HFFc6 (cell line): Measurements from ENCODE around the gene UNC80. TPM values are rescaled to one million over a fixed set of nuclear protein-coding genes. Genes with fewer than 3 reads are reported as not detected.

Source experiments
- DNase-seq: peaks from one replicate; pipeline ENCODE4 v3.0.0-alpha.2; 2018
- H3K27ac Mint-ChIP-seq: 2 replicates; pipeline ENCODE4 v1.8.0; 2020; ENCODE audit warnings: mild to moderate bottlenecking, mixed read lengths
- H3K27me3 Mint-ChIP-seq: 2 replicates; pipeline ENCODE4 v1.8.0; 2021; ENCODE audit warnings: mild to moderate bottlenecking, moderate library complexity, mixed read lengths; ENCODE audit not compliant: insufficient read depth
- H3K36me3 Mint-ChIP-seq: 2 replicates; pipeline ENCODE4 v1.8.0; 2021; ENCODE audit warnings: low read depth, mixed read lengths
- H3K4me1 Mint-ChIP-seq: 2 replicates; pipeline ENCODE4 v1.8.0; 2020; ENCODE audit warnings: low read depth, mixed read lengths
- H3K4me3 Mint-ChIP-seq: 2 replicates; pipeline ENCODE4 v1.8.0; 2020; ENCODE audit warnings: mild to moderate bottlenecking, moderate library complexity, mixed read lengths
- H3K9me3 Mint-ChIP-seq: 2 replicates; pipeline ENCODE4 v1.8.0; 2020; ENCODE audit warnings: mild to moderate bottlenecking, mixed read lengths
- total RNA-seq, 6 experiments: library from RNA; stranded (reverse); fragmentation: NEBNext Ultra II Directional; extraction: Animal tissue kit (Norgen Biotek cat#: 25700); gene quantifications; 2 replicates in 1 of 6; 3 replicates in 5 of 6; pipeline ENCODE4 v1.2.3, GENCODE V29; 2021
- TF ChIP-seq, protein P1 (sequence below): fragments of 200-600 bp; sonication (generic); IDR thresholded peaks from 2 replicates; pipeline ENCODE4 v1.5.0; 2021; ENCODE audit warnings: antibody characterized with exemption, mild to moderate bottlenecking

UNC80 gene
- total RNA-seq, 6 experiments from 2014 or later, result not detected

DNA sequence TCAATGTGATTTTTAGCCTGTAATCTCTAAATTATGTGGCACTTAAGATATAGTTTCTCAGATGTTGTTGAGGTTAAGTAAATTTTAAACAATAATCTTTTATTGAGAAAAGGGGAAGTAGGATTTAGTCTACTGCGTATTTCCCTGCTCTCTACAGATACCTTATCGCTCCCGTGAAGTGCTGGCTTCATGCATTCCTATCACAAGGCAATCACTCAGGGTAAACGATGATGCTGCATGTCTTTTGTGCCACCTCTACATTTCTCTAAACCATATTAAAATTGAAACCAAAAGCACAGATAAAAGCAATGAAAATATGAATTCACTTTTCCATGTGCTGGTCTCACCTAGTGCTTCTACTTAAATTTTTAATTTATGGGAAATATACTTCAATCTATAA lies 216.4 kb downstream of the UNC80 start:
- H3K4me3 Mint-ChIP-seq, result no peak overlapping the region
- H3K36me3 Mint-ChIP-seq, result no peaks in the 10 kb centered on the region
- H3K9me3 Mint-ChIP-seq, result no peaks in the 10 kb centered on the region
- no peak for DNase-seq
- TF ChIP-seq, protein P1, sequence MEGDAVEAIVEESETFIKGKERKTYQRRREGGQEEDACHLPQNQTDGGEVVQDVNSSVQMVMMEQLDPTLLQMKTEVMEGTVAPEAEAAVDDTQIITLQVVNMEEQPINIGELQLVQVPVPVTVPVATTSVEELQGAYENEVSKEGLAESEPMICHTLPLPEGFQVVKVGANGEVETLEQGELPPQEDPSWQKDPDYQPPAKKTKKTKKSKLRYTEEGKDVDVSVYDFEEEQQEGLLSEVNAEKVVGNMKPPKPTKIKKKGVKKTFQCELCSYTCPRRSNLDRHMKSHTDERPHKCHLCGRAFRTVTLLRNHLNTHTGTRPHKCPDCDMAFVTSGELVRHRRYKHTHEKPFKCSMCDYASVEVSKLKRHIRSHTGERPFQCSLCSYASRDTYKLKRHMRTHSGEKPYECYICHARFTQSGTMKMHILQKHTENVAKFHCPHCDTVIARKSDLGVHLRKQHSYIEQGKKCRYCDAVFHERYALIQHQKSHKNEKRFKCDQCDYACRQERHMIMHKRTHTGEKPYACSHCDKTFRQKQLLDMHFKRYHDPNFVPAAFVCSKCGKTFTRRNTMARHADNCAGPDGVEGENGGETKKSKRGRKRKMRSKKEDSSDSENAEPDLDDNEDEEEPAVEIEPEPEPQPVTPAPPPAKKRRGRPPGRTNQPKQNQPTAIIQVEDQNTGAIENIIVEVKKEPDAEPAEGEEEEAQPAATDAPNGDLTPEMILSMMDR, result no peak
- no peaks in the 10 kb centered on the region for H3K4me1 Mint-ChIP-seq
- H3K27ac Mint-ChIP-seq, result no peak overlapping the region
- peaks cover 8% of the 10 kb centered on the region; the same call in 1 of the 2 replicates for H3K27me3 Mint-ChIP-seq

DNA sequence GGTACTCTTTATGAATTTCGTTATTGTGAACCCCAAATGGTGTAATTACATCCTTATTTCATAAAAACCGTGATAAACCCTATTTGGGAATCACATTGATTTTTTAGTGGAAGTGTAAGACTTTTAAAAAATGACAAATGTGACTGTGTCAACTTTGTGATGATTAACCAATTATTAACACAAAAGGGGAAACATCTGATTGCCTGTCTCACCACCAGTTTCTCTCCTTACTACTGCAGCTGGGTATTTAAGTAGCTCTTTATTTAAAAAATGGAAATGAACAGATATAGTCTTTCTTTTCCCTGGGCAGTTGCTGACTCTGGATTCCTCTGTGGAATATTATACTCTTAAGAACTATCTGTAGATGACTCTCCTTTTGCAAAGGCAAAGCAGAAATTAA lies 219.2 kb downstream of the UNC80 start:
- Mint-ChIP-seq H3K27me3 (peaks cover 13% of the 10 kb centered on the region), H3K4me3 (no peak overlapping the region)
- TF ChIP-seq, protein P1, result no peak

DNA sequence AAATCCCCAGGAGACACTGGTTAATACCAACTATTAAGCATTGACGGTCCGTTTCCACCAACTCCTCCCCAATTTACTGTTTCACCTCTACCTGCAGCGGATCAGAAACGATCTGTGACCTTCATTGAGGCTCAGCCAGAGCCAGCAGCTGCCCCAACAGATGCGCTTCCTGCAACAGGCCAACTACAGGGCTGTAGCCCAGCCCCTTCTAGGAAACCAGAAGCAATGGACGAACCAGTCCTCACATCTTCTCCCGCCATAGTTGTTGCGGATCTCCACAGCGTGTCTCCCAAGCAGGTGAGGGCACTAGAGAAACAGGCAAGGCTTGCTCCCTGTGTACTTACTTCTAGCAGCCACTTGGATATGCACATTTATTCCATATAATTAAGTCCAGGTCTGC lies 222.3 kb downstream of the UNC80 start:
- H3K4me1 Mint-ChIP-seq, result no peaks in the 10 kb centered on the region
- no peak overlapping the region for H3K27ac Mint-ChIP-seq
- no peaks in the 10 kb centered on the region for H3K9me3 Mint-ChIP-seq
- DNase-seq, result no peak
- no peak overlapping the region for H3K4me3 Mint-ChIP-seq
- peaks cover 11% of the 10 kb centered on the region for H3K27me3 Mint-ChIP-seq
- TF ChIP-seq, protein P1, result no peak
- H3K36me3 Mint-ChIP-seq, result no peaks in the 10 kb centered on the region

More for the DNA sequence above, 219.2 kb downstream of the UNC80 start:
- Mint-ChIP-seq H3K36me3 (no peaks in the 10 kb centered on the region), H3K27ac (no peak overlapping the region), H3K9me3 (no peaks in the 10 kb centered on the region), H3K4me1 (no peaks in the 10 kb centered on the region)
- DNase-seq, result no peak

DNA sequence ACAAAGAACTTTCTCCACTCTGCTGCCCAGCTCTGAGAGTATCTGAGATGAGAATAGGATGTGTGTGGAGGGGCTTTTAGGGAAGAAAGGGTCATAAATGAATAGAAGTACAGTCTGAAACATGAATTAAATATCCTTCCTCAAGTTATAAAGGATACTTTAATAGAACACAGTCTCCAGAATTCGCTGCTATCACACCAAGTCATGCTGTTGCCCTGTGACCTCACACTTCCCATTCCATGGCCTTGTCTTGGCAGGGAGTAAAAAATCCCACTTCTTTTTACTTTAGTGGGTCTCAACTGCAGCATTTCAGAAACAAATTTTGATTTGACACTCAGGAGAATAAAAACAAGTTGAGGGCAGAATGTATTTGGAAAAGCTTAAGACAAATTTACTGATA lies 227.0 kb downstream of the UNC80 start:
- Mint-ChIP-seq H3K27me3 (peaks cover 4% of the 10 kb centered on the region), H3K4me3 (no peak overlapping the region), H3K4me1 (peaks cover 12% of the 10 kb centered on the region), H3K9me3 (no peaks in the 10 kb centered on the region), H3K27ac (no peak overlapping the region), H3K36me3 (peaks cover 3% of the 10 kb centered on the region; the same call in 1 of the 2 replicates)
- TF ChIP-seq, protein P1, result no peak
- DNase-seq, result no peak

DNA sequence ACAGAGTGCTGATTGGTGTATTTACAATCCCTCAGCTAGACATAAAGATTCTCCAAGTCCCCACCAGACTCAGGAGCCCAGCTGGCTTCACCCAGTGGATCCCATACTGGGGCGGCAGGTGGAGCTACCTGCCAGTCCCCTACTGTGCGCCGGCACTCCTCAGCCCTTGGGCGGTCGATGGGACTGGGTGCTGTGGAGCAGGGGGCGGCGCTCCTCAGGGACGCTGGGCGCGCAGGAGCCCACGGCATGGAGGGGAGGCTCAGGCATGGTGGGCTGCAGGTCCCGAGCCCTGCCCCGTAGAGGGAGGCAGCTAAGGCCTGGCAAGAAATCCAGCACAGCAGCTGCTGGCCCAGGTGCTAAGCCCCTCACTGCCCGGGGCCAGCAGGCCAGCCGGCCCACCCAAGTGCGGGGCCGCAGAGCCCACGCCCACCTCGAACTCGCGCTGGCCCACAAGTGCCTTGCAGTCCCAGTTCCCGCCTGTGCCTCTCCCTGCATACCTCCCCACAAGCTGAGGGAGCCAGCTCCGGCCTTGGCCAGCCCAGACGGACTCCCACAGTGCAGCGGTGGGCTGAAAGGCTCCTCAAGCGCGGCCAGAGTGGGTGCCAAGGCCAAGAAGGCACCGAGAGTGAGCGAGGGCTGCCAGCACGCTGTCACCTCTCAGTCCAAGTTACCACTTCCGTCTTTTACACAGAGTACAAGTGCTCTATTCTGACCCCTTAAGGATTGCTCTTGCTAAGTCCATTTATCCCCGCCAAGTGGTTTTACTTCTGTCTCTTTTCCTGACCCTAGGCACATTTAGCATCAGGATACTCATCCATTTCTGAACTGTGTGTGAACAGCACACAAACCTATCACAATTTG lies 229.1 kb downstream of the UNC80 start:
- Mint-ChIP-seq H3K9me3 (no peaks in the 10 kb centered on the region), H3K27ac (no peak overlapping the region), H3K36me3 (peaks cover 7% of the 10 kb centered on the region; the same call in 1 of the 2 replicates), H3K4me1 (peaks cover 33% of the 10 kb centered on the region), H3K27me3 (no peaks in the 10 kb centered on the region), H3K4me3 (no peak overlapping the region)
- TF ChIP-seq, protein P1, result no peak
- DNase-seq, result no peak
